ENCODE measurements around the gene SLC6A9.

SLC6A9 gene

GRCh38 chr1:43969746-43970466 lies 61.4 kb downstream of the SLC6A9 start, which contains the start of gene DPH2:
Gene DPH2 (plus strand): TSS chr1:43970010. CDS start chr1:43970176, 166 bp downstream.
- TF ChIP-seq CTCF (IDR thresholded peaks at IDR 0.05; ENCODE audit: low read depth, low read length) = no peak
- in situ Hi-C loops (cut with HindIII; ENCODE audit: low sequenced_read_pairs) = no loop called here

GRCh38 chr1:43969416-43969745 lies 61.9 kb downstream of the SLC6A9 start:
- no peak for DNase-seq (ENCODE audit: low read depth, low spot score)
- TF ChIP-seq CTCF (IDR thresholded peaks at IDR 0.05; ENCODE audit: low read depth, low read length) = no peak
- in situ Hi-C loops (cut with HindIII; ENCODE audit: low sequenced_read_pairs) = no loop called here
- H3K4me3 ChIP-seq (ENCODE audit: low read depth, low read length) = no peak overlapping the region

More at GRCh38 chr1:43969746-43970466, 61.4 kb downstream of the SLC6A9 start, which contains the start of gene DPH2:
- peak; percentile 98 for DNase-seq (ENCODE audit: low read depth, low spot score)
- peak within 1 kb of the TSS; percentile 85 for H3K4me3 ChIP-seq (ENCODE audit: low read depth, low read length)

GRCh38 chr1:43968348-43968948 lies 62.8 kb downstream of the SLC6A9 start:
- no peak for DNase-seq (ENCODE audit: low read depth, low spot score)
- in situ Hi-C loops (cut with HindIII; ENCODE audit: low sequenced_read_pairs) = no loop called here
- H3K4me3 ChIP-seq (ENCODE audit: low read depth, low read length) = no peak overlapping the region
- no peak for TF ChIP-seq CTCF (IDR thresholded peaks at IDR 0.05; ENCODE audit: low read depth, low read length)

- TF ChIP-seq CTCF (IDR thresholded peaks at IDR 0.05; ENCODE audit: low read depth, low read length) = no peak
- DNase-seq (ENCODE audit: low read depth, low spot score) = no peak
- no peak overlapping the region for H3K4me3 ChIP-seq (ENCODE audit: low read depth, low read length)
- in situ Hi-C loops (cut with HindIII; ENCODE audit: low sequenced_read_pairs) = no loop called here
These were observed 65.9 kb downstream of the SLC6A9 start for GRCh38 chr1:43965316-43965715.

- in situ Hi-C loops (cut with HindIII; ENCODE audit: low sequenced_read_pairs) = no loop called here
- H3K4me3 ChIP-seq (ENCODE audit: low read depth, low read length) = no peak overlapping the region
- TF ChIP-seq CTCF (IDR thresholded peaks at IDR 0.05; ENCODE audit: low read depth, low read length) = no peak
These were observed 67.4 kb downstream of the SLC6A9 start for GRCh38 chr1:43963890-43964289.

GRCh38 chr1:43963006-43963405 lies 68.3 kb downstream of the SLC6A9 start:
- no peak for TF ChIP-seq CTCF (IDR thresholded peaks at IDR 0.05; ENCODE audit: low read depth, low read length)
- H3K4me3 ChIP-seq (ENCODE audit: low read depth, low read length) = no peak overlapping the region
- DNase-seq (ENCODE audit: low read depth, low spot score) = no peak
- in situ Hi-C loops (cut with HindIII; ENCODE audit: low sequenced_read_pairs) = no loop called here

More at GRCh38 chr1:43963890-43964289, 67.4 kb downstream of the SLC6A9 start:
- no peak for DNase-seq (ENCODE audit: low read depth, low spot score)

Data from astrocyte of the spinal cord (primary cell).